ENCODE data around the gene ERCC6L2. TPM values are rescaled to one million over a fixed set of nuclear protein-coding genes. Genes with fewer than 3 reads are reported as not detected.

The ERCC6L2 gene
- total RNA-seq, 1 experiment from 2014 or later: 20.3 TPM

- no peak for TF ChIP-seq CTCF (IDR thresholded peaks at IDR 0.05; ENCODE audit: unreplicated experiment)
- H3K36me3 Mint-ChIP-seq (ENCODE audit: insufficient read depth, unreplicated experiment): no peaks in the 10 kb centered on the region
- H3K27ac Mint-ChIP-seq (ENCODE audit: unreplicated experiment): no peak overlapping the region
- H3K4me1 Mint-ChIP-seq (ENCODE audit: low read depth, unreplicated experiment): no peaks in the 10 kb centered on the region
- no TSS peak for BruUV-seq (replicated peaks)
- intact Hi-C loops (cut with micrococcal nuclease; ENCODE audit: unreplicated experiment): no loop called here
- no peak overlapping the region for H3K4me3 Mint-ChIP-seq (ENCODE audit: low read depth, unreplicated experiment)
- CTCF ChIA-PET: no interaction called here
- no peak for DNase-seq
- H3K9me3 Mint-ChIP-seq (ENCODE audit: low read depth, unreplicated experiment): no peaks in the 10 kb centered on the region
- no peaks in the 10 kb centered on the region for H3K27me3 Mint-ChIP-seq (ENCODE audit: unreplicated experiment)
Observed at GRCh38 chr9:95923794-95924193, 48.3 kb downstream of the ERCC6L2 start.

- no peak for TF ChIP-seq CTCF (IDR thresholded peaks at IDR 0.05; ENCODE audit: unreplicated experiment)
- H3K27ac Mint-ChIP-seq (ENCODE audit: unreplicated experiment): no peak overlapping the region
- intact Hi-C loops (cut with micrococcal nuclease; ENCODE audit: unreplicated experiment): no loop called here
- DNase-seq: no peak
- BruUV-seq (replicated peaks): no TSS peak
- CTCF ChIA-PET: interaction anchor here (0.7 kb wide), 1 partner anchor 69 kb away, joined by 3 read pairs; no protein-coding TSS in a partner anchor
- H3K36me3 Mint-ChIP-seq (ENCODE audit: insufficient read depth, unreplicated experiment): no peaks in the 10 kb centered on the region
- H3K4me1 Mint-ChIP-seq (ENCODE audit: low read depth, unreplicated experiment): no peaks in the 10 kb centered on the region
- H3K27me3 Mint-ChIP-seq (ENCODE audit: unreplicated experiment): no peaks in the 10 kb centered on the region
- no peak overlapping the region for H3K4me3 Mint-ChIP-seq (ENCODE audit: low read depth, unreplicated experiment)
- H3K9me3 Mint-ChIP-seq (ENCODE audit: low read depth, unreplicated experiment): no peaks in the 10 kb centered on the region
Observed at GRCh38 chr9:95924987-95925386, 49.5 kb downstream of the ERCC6L2 start.

GRCh38 chr9:95927271-95928004, 51.9 kb downstream of the ERCC6L2 start:
- Mint-ChIP-seq H3K27me3 (ENCODE audit: unreplicated experiment) (no peaks in the 10 kb centered on the region), H3K9me3 (ENCODE audit: low read depth, unreplicated experiment) (no peaks in the 10 kb centered on the region), H3K4me3 (ENCODE audit: low read depth, unreplicated experiment) (no peak overlapping the region), H3K36me3 (ENCODE audit: insufficient read depth, unreplicated experiment) (no peaks in the 10 kb centered on the region), H3K27ac (ENCODE audit: unreplicated experiment) (no peak overlapping the region), H3K4me1 (ENCODE audit: low read depth, unreplicated experiment) (no peaks in the 10 kb centered on the region)
- CTCF ChIA-PET: no interaction called here
- DNase-seq: no peak
- no peak for TF ChIP-seq CTCF (IDR thresholded peaks at IDR 0.05; ENCODE audit: unreplicated experiment)
- intact Hi-C loops (cut with micrococcal nuclease; ENCODE audit: unreplicated experiment): no loop called here
- no TSS peak for BruUV-seq (replicated peaks)

- Mint-ChIP-seq H3K36me3 (ENCODE audit: insufficient read depth, unreplicated experiment) (no peaks in the 10 kb centered on the region), H3K27ac (ENCODE audit: unreplicated experiment) (no peak overlapping the region), H3K4me1 (ENCODE audit: low read depth, unreplicated experiment) (no peaks in the 10 kb centered on the region), H3K27me3 (ENCODE audit: unreplicated experiment) (no peaks in the 10 kb centered on the region), H3K4me3 (ENCODE audit: low read depth, unreplicated experiment) (no peak overlapping the region), H3K9me3 (ENCODE audit: low read depth, unreplicated experiment) (no peaks in the 10 kb centered on the region)
- TF ChIP-seq CTCF (IDR thresholded peaks at IDR 0.05; ENCODE audit: unreplicated experiment): no peak
- no peak for DNase-seq
- intact Hi-C loops (cut with micrococcal nuclease; ENCODE audit: unreplicated experiment): no loop called here
- no TSS peak for BruUV-seq (replicated peaks)
- CTCF ChIA-PET: no interaction called here
Observed at GRCh38 chr9:95930277-95930676, 54.8 kb downstream of the ERCC6L2 start.
